Pancreas (tissue), 10 donors: ENCODE results near the gene MROH2A. TPM values are rescaled to one million over a fixed set of nuclear protein-coding genes. Genes with fewer than 3 reads are reported as not detected.

Experiments
- ATAC-seq, 4 donors: fragments of 200-7000 bp; cut with Tn5 transposase; one replicate each; pipeline versions ENCODE4 v1.8.0 to v1.9.1; 2020; ENCODE audit warnings: mild to moderate bottlenecking in 4 of 4, moderate library complexity in 4 of 4
- DNase-seq, 6 donors: peaks; one replicate each; pipeline ENCODE4 v3.0.0-alpha.2; 2020
- FAIRE-seq: peaks from 2 replicates; lab custom pipeline; 2012; peaks lifted over from hg19 to GRCh38; lab: Jason Lieb, UNC
- H3K27ac ChIP-seq, 4 donors: fragments of 200-600 bp; sonication (generic); 1 replicate in 3 of 4; 2 replicates in 1 of 4; pipeline versions ENCODE4 v1.5.0 to v1.8.0; 2020
- H3K27me3 ChIP-seq, 4 donors: fragments of 200-600 bp; one replicate each; pipeline ENCODE4 v1.8.0; 2021
- H3K36me3 ChIP-seq, 3 donors: fragments of 200-600 bp; sonication (generic) in 1 of 3; one replicate each; pipeline versions ENCODE4 v1.5.0 to v1.8.0; 2020 to 2021
- H3K4me1 ChIP-seq, 3 donors: fragments of 200-600 bp; one replicate each; pipeline ENCODE4 v1.8.0; 2021
- H3K4me3 ChIP-seq, 4 donors: fragments of 200-600 bp; sonication (generic) in 2 of 4; one replicate each; pipeline versions ENCODE4 v1.5.0 to v1.8.0; 2020 to 2021
- H3K9me3 ChIP-seq, 4 donors: fragments of 200-600 bp; one replicate each; pipeline ENCODE4 v1.8.0; 2021
- WGBS, 2 donors: extraction: QIAGEN DNeasy Blood & Tissue Kit; methylation state at CpG; one replicate each; pipeline ENCODE4 v1.1.7; 2013; 5-methylcytosine and 5-hydroxymethylcytosine counted together
- intact Hi-C, 3 donors: fragments of 100-400 bp; cut with DNase I; formaldehyde crosslinking; loops; one replicate each; pipeline versions ENCODE4 v1.11.1 to v1.14.2; 2022
- polyA plus RNA-seq, 2 donors: library from polyadenylated mRNA; stranded (reverse); fragments of 200-250 nt; gene quantifications; one replicate each; pipeline ENCODE4 v1.2.3, GENCODE V29; 2013
- total RNA-seq, 6 donors: library from RNA; stranded (reverse); fragmentation: NEBNext Ultra II Directional in 4 of 6; extraction: Animal tissue kit (Norgen Biotek cat#: 25700) in 4 of 6; gene quantifications; one replicate each; pipeline versions ENCODE4 v1.2.1 to v1.2.4, GENCODE V29; 2021 to 2023
- TF ChIP-seq, protein P1 (sequence below), 4 donors: fragments of 200-600 bp; sonication (generic) in 3 of 4; IDR thresholded peaks; one replicate each; pipeline versions ENCODE4 v1.5.0 to v1.8.0; 2021; ENCODE audit warnings: antibody characterized with exemption in 4 of 4
- donor health status: healthy with polysubstance abuse.
- donor health status: DM: no; HTN: no; CAD: no; lungs with moderate emphysema.
- donor health status: DM: no; HTN: no; CAD: no.
- donor health status: control.
- donor health status: control.
- donor health status: Bipolar disorder and iron deficiency.
- donor health status: DM: yes; HTN: yes; CAD: no.
- donor health status: DM: no; HTN: no; CAD: no.
- donor health status: DM: no; HTN: no; CAD: no.
- donor health status: DM: yes; HTN: yes; CAD: no.

Gene MROH2A
- total and polyA plus RNA-seq, 8 donors = not detected

- intact Hi-C loops = no loop called here
Observed at GRCh38 chr2:233831011-233831721, 53.0 kb downstream of the MROH2A start.

GRCh38 chr2:233831861-233832260 is 53.7 kb downstream of the MROH2A start:
- FAIRE-seq = no peak
- Histone ChIP-seq H3K4me3 (no peak overlapping the region), H3K27ac (no peak overlapping the region)

More at GRCh38 chr2:233831011-233831721, 53.0 kb downstream of the MROH2A start:
- Histone ChIP-seq H3K4me3 (no peak overlapping the region), H3K4me1 (no peaks in the 10 kb centered on the region), H3K36me3 (no peaks in the 10 kb centered on the region), H3K9me3 (no peaks in the 10 kb centered on the region), H3K27me3 (no peaks in the 10 kb centered on the region), H3K27ac (no peak overlapping the region)
- WGBS, 2 donors = 85 to 95% methylated on average over 14 of the region's 14 CpGs
- no peak for ATAC-seq
- TF ChIP-seq, protein P1, sequence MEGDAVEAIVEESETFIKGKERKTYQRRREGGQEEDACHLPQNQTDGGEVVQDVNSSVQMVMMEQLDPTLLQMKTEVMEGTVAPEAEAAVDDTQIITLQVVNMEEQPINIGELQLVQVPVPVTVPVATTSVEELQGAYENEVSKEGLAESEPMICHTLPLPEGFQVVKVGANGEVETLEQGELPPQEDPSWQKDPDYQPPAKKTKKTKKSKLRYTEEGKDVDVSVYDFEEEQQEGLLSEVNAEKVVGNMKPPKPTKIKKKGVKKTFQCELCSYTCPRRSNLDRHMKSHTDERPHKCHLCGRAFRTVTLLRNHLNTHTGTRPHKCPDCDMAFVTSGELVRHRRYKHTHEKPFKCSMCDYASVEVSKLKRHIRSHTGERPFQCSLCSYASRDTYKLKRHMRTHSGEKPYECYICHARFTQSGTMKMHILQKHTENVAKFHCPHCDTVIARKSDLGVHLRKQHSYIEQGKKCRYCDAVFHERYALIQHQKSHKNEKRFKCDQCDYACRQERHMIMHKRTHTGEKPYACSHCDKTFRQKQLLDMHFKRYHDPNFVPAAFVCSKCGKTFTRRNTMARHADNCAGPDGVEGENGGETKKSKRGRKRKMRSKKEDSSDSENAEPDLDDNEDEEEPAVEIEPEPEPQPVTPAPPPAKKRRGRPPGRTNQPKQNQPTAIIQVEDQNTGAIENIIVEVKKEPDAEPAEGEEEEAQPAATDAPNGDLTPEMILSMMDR (IDR thresholded peaks at IDR 0.05) = no peak
- peak in 1 of 6 donors; percentile 54 for DNase-seq
- FAIRE-seq = no peak

GRCh38 chr2:233832414-233832813 is 54.3 kb downstream of the MROH2A start:
- 80 to 85% methylated on average over 9 of the region's 9 CpGs for WGBS, 2 donors
- Histone ChIP-seq H3K27ac (no peak overlapping the region), H3K4me3 (no peak overlapping the region), H3K27me3 (no peaks in the 10 kb centered on the region), H3K36me3 (no peaks in the 10 kb centered on the region), H3K9me3 (no peaks in the 10 kb centered on the region), H3K4me1 (no peaks in the 10 kb centered on the region)
- intact Hi-C loops = no loop called here
- DNase-seq = no peak
- FAIRE-seq = no peak
- ATAC-seq = no peak
- TF ChIP-seq, protein P1 (IDR thresholded peaks at IDR 0.05) = no peak

More at GRCh38 chr2:233831861-233832260, 53.7 kb downstream of the MROH2A start:
- WGBS, 2 donors = 94 to 98% methylated on average over 6 of the region's 6 CpGs
- Histone ChIP-seq H3K36me3 (no peaks in the 10 kb centered on the region), H3K27me3 (no peaks in the 10 kb centered on the region), H3K4me1 (no peaks in the 10 kb centered on the region), H3K9me3 (no peaks in the 10 kb centered on the region)
- DNase-seq (no peak), ATAC-seq (no peak)
- TF ChIP-seq, protein P1 (IDR thresholded peaks at IDR 0.05) = no peak
- intact Hi-C loops = no loop called here

DNA sequence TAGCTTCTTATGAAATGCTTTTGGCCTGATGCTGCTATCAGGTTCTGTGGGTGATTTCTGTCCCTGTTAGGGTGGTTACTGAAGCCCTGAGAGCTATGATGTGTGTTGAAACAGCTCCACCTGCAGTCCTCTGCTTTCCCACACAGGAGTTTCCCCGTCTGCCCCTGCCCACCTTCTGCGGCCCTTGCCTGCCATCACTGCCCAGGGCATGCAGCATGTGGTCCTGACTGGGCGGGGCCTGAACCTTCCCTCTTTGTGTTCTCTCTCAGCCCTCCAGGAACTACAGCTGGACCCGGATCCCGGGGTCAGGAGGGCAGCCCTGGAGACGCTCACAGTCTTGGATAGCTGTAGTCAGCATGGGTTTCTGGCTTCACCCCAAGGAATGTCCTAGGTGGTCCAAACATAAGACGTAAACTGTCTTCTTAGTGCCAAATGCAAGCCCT is 54.8 kb downstream of the MROH2A start:
- TF ChIP-seq, protein P1 (IDR thresholded peaks at IDR 0.05) = no peak
- Histone ChIP-seq H3K27ac (no peak overlapping the region), H3K4me3 (no peak overlapping the region), H3K9me3 (no peaks in the 10 kb centered on the region), H3K4me1 (no peaks in the 10 kb centered on the region), H3K27me3 (no peaks in the 10 kb centered on the region), H3K36me3 (no peaks in the 10 kb centered on the region)
- intact Hi-C loops = no loop called here
- peak in 1 of 4 donors; percentile 18 for ATAC-seq
- FAIRE-seq = no peak
- 69 to 71% methylated on average over 7 of the region's 7 CpGs for WGBS, 2 donors
- DNase-seq = peak in 2 of 6 donors; percentile 30 to 49

GRCh38 chr2:233833345-233833744 is 55.2 kb downstream of the MROH2A start:
- Histone ChIP-seq H3K36me3 (no peaks in the 10 kb centered on the region), H3K4me1 (no peaks in the 10 kb centered on the region), H3K9me3 (no peaks in the 10 kb centered on the region), H3K27me3 (no peaks in the 10 kb centered on the region), H3K27ac (no peak overlapping the region), H3K4me3 (no peak overlapping the region)
- ATAC-seq (no peak), DNase-seq (peak in 1 of 6 donors; percentile 30), FAIRE-seq (no peak)
- whole genome bisulfite sequencing, 2 donors = 86 to 89% methylated on average over 10 of the region's 10 CpGs
- TF ChIP-seq, protein P1 (IDR thresholded peaks at IDR 0.05) = no peak
- intact Hi-C loops = no loop called here
